ENCODE measurements around the gene ATP2B3. TPM values are rescaled to one million over a fixed set of nuclear protein-coding genes. Genes with fewer than 3 reads are reported as not detected.

Gene ATP2B3
- total and polyA plus RNA-seq, 2 of the 4 experiments (the other 2 are of a cell fraction), result under 0.01 to 0.03 TPM

DNA sequence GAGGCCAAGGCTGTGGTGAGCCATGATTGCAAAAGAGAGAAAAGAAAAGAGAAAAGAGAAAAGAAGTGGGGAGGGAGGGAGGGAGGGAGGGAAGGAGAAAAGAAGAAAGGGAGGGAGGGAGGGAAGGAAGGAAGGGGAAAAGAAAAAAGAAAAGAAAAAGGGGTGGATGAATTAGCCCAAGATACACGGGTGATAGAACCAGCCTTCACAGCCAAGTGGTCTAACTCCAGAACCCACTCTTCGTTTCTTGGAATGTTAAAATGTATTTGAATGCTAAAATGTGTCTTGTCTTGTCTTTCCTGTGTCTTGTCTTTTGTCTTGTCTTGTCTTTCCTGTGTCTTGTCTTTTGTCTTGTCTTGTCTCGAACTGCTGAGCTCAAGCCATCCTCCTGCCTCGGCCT is 68.4 kb downstream of the ATP2B3 start:
- no peak overlapping the region for H3K14ac ChIP-seq (replicated peaks; ENCODE audit: low read depth, low read length)
- DNase-seq (no peak), ATAC-seq (ENCODE audit: low read depth) (no peak)
- no peaks in the 10 kb centered on the region for H3K4me1 ChIP-seq (ENCODE audit: control insufficient read depth, insufficient read depth, low read length)
- H3K79me1 ChIP-seq (ENCODE audit: low read depth in 1 of 2, low read length in 2 of 2), result no peaks in the 10 kb centered on the region
- no peak overlapping the region for H2BK15ac ChIP-seq (ENCODE audit: low read depth, low read length)
- H3K9me3 ChIP-seq (ENCODE audit: control insufficient read depth, insufficient read depth, low read length), result no peaks in the 10 kb centered on the region
- 81% methylated on average over 2 of the region's 4 CpGs; no CpG with 5 or more reads in 1 of the 2 experiments for WGBS, 2 experiments (ENCODE audit: extremely low coverage in 2 of 2, insufficient read length in 1 of 2)
- no peak overlapping the region for H3K23ac ChIP-seq (ENCODE audit: low read depth, low read length)
- no peak overlapping the region for H3K4me2 ChIP-seq (ENCODE audit: low read depth, low read length)
- H3K4me3 ChIP-seq (ENCODE audit: insufficient read depth, low read depth, low read length), result no peak overlapping the region
- H3K56ac ChIP-seq (ENCODE audit: extremely low read depth, insufficient read depth, low read length), result no peak overlapping the region
- intact Hi-C loops (cut with micrococcal nuclease), result no loop called here
- TF ChIP-seq SMC3 (IDR thresholded peaks at IDR 0.05; ENCODE audit: low read depth, low read length), result no peak
- CTCF ChIA-PET, result no interaction called here
- in situ Hi-C loops (cut with MboI; ENCODE audit: low sequenced_read_pairs), result no loop called here
- POLR2A ChIA-PET (ENCODE audit: unreplicated experiment), result no interaction called here
- H3K27ac ChIP-seq (ENCODE audit: insufficient read depth, low read length), result no peak overlapping the region
- no peak overlapping the region for H3K4ac ChIP-seq (ENCODE audit: low read depth, low read length)
- no peak overlapping the region for H2BK120ac ChIP-seq (ENCODE audit: low read depth, low read length)
- no peaks in the 10 kb centered on the region; the same call in 1 of the 2 replicates for H3K27me3 ChIP-seq (ENCODE audit: control insufficient read depth, insufficient read depth, low read length)
- no peak overlapping the region for H2BK5ac ChIP-seq (ENCODE audit: low read depth, low read length, poor library complexity, severe bottlenecking)
- H3K18ac ChIP-seq (ENCODE audit: low read depth, low read length), result no peak overlapping the region
- H4K20me1 ChIP-seq (ENCODE audit: insufficient read depth, low read length), result no peaks in the 10 kb centered on the region
- no TSS peak for BruUV-seq (replicated peaks)
- no peak overlapping the region for H4K5ac ChIP-seq (ENCODE audit: low read depth, low read length)
- dilution Hi-C loops (cut with HindIII; ENCODE audit: low sequenced_read_pairs, unreplicated experiment), result no loop called here
- no peak overlapping the region for H4K91ac ChIP-seq (ENCODE audit: insufficient read depth, low read depth, low read length)
- no peak overlapping the region for H2AK9ac ChIP-seq (replicated peaks; ENCODE audit: low read depth, low read length, poor library complexity)
- H3K9ac ChIP-seq (ENCODE audit: low read depth, low read length), result no peak overlapping the region
- H2AK5ac ChIP-seq (ENCODE audit: low read depth, low read length), result no peak overlapping the region
- no peak overlapping the region for H2AFZ ChIP-seq (replicated peaks; ENCODE audit: low read length, poor library complexity)
- H3K9me1 ChIP-seq (ENCODE audit: insufficient read depth, low read length), result no peaks in the 10 kb centered on the region
- peaks cover 11% of the 10 kb centered on the region for H3K36me3 ChIP-seq (ENCODE audit: control insufficient read depth, insufficient read depth, low read length)
- no peak overlapping the region for H2BK20ac ChIP-seq (ENCODE audit: low read depth, low read length)
- no peak overlapping the region for H4K8ac ChIP-seq (ENCODE audit: low read depth in 2 of 2, low read length in 2 of 2)
